Muscle of arm (tissue), 14 donors: ENCODE data around the gene MRPL43. TPM values are rescaled to one million over a fixed set of nuclear protein-coding genes. Genes with fewer than 3 reads are reported as not detected.
A peak's percentile ranks its signal among the peaks of the same experiment; 100 is the strongest.
"Not testable (repeated sequence)": the region's sequence is repeated elsewhere in the genome, so short reads cannot be mapped to it uniquely, and the experiment has no call there.

Experiments
- DNase-seq: peaks from one replicate; pipeline ENCODE4 v3.0.0-alpha.2; 2013
- long read RNA-seq, 11 donors: transcript quantifications; one replicate each; lab custom pipeline, GENCODE V29; 2026
- polyA plus RNA-seq, 12 donors: library from polyadenylated mRNA; unstranded; fragments of 120-200 nt; gene quantifications; one replicate each; pipeline ENCODE4 v1.2.1, GENCODE V29; 2013; ENCODE audit not compliant: insufficient read length in 12 of 12

The MRPL43 gene
- 10 to 100 TPM in 11 of 12 donors, not detected in 1; 51.2 to 82.6 (median 60.8) TPM for polyA plus RNA-seq
- long read RNA-seq, donor 1, transcript MRPL43-213 (2 exons, 897 nt): minor isoform, 9 of 116 reads
- long read RNA-seq, donor 1, transcript MRPL43-201 (5 exons, 747 nt): minor isoform, 9 of 116 reads
- long read RNA-seq, donor 1, transcript MRPL43-203 (3 exons, 1,010 nt): major isoform, 48 of 116 reads
- long read RNA-seq, donor 1, transcript MRPL43-205 (4 exons, 798 nt): minor isoform, 8 of 116 reads
- long read RNA-seq, donor 1, partial matches to known transcripts: 20 of 116 reads
- long read RNA-seq, donor 1, other reads (novel, unspliced or antisense): 13 of 116 reads
- long read RNA-seq, donor 2, transcript MRPL43-203 (3 exons, 1,010 nt): major isoform, 36 of 45 reads
- long read RNA-seq, donor 2, partial matches to known transcripts: 0 of 45 reads
- long read RNA-seq, donor 2, other reads (novel, unspliced or antisense): 0 of 45 reads
- long read RNA-seq, donor 3, transcript MRPL43-203 (3 exons, 1,010 nt): major isoform, 17 of 28 reads
- long read RNA-seq, donor 3, partial matches to known transcripts: 0 of 28 reads
- long read RNA-seq, donor 3, other reads (novel, unspliced or antisense): 0 of 28 reads
- long read RNA-seq, donor 4, transcript MRPL43-203 (3 exons, 1,010 nt): major isoform, 9 of 24 reads
- long read RNA-seq, donor 4, transcript MRPL43-201 (5 exons, 747 nt): minor isoform, 8 of 24 reads
- long read RNA-seq, donor 4, partial matches to known transcripts: 0 of 24 reads
- long read RNA-seq, donor 4, other reads (novel, unspliced or antisense): 0 of 24 reads
- long read RNA-seq, donor 5: 0 reads
- long read RNA-seq, donor 6, transcript MRPL43-203 (3 exons, 1,010 nt): major isoform, 17 of 17 reads
- long read RNA-seq, donor 6, partial matches to known transcripts: 0 of 17 reads
- long read RNA-seq, donor 6, other reads (novel, unspliced or antisense): 0 of 17 reads
- long read RNA-seq, donor 7, transcript MRPL43-203 (3 exons, 1,010 nt): minor isoform, 8 of 27 reads
- long read RNA-seq, donor 7, transcript MRPL43-201 (5 exons, 747 nt): major isoform, 10 of 27 reads
- long read RNA-seq, donor 7, partial matches to known transcripts: 0 of 27 reads
- long read RNA-seq, donor 7, other reads (novel, unspliced or antisense): 0 of 27 reads
- long read RNA-seq, donor 8, transcript MRPL43-203 (3 exons, 1,010 nt): minor isoform, 15 of 54 reads
- long read RNA-seq, donor 8, transcript MRPL43-201 (5 exons, 747 nt): major isoform, 22 of 54 reads
- long read RNA-seq, donor 8, transcript MRPL43-204 (6 exons, 894 nt): minor isoform, 7 of 54 reads
- long read RNA-seq, donor 8, partial matches to known transcripts: 0 of 54 reads
- long read RNA-seq, donor 8, other reads (novel, unspliced or antisense): 0 of 54 reads
- long read RNA-seq, donor 9, transcript MRPL43-203 (3 exons, 1,010 nt): major isoform, 20 of 38 reads
- long read RNA-seq, donor 9, partial matches to known transcripts: 12 of 38 reads
- long read RNA-seq, donor 9, other reads (novel, unspliced or antisense): 0 of 38 reads
- long read RNA-seq, donor 10, transcript MRPL43-213 (2 exons, 897 nt): minor isoform, 5 of 52 reads
- long read RNA-seq, donor 10, transcript MRPL43-203 (3 exons, 1,010 nt): major isoform, 27 of 52 reads
- long read RNA-seq, donor 10, transcript MRPL43-201 (5 exons, 747 nt): minor isoform, 16 of 52 reads
- long read RNA-seq, donor 10, partial matches to known transcripts: 0 of 52 reads
- long read RNA-seq, donor 10, other reads (novel, unspliced or antisense): 0 of 52 reads
- long read RNA-seq, donor 11, transcript MRPL43-204 (6 exons, 894 nt): minor isoform, 8 of 53 reads
- long read RNA-seq, donor 11, transcript MRPL43-203 (3 exons, 1,010 nt): major isoform, 23 of 53 reads
- long read RNA-seq, donor 11, transcript MRPL43-201 (5 exons, 747 nt): minor isoform, 15 of 53 reads
- long read RNA-seq, donor 11, partial matches to known transcripts: 0 of 53 reads
- long read RNA-seq, donor 11, other reads (novel, unspliced or antisense): 0 of 53 reads

GRCh38 chr10:100986952-100987684 is at the start of gene MRPL43, which contains the start of gene TWNK:
Gene MRPL43 (minus strand): TSS chr10:100987497. CDS start chr10:100987443, 54 bp downstream.
Gene TWNK (plus strand): TSS chr10:100987543. CDS start chr10:100988211, 668 bp downstream.
- peak; percentile 88 for DNase-seq

DNA sequence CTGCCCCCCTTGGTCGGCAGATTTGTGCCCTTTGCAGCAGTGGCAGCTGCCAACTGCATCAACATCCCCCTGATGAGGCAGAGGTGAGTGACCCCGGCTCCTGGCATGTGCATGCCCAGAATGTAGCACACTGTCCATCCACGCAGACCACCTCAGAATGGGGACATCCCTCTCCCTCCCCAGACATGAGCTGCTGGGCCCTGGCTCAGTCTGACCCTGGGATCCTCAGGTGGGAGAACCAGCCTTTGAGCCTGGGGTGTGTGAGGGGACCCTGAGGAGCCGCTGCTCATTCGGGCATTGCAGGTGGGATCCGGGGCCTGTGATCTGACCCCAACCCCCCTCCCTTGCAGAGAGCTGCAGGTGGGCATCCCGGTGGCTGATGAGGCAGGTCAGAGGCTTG is 49.4 kb upstream of the MRPL43 start:
- DNase-seq: no peak

DNA sequence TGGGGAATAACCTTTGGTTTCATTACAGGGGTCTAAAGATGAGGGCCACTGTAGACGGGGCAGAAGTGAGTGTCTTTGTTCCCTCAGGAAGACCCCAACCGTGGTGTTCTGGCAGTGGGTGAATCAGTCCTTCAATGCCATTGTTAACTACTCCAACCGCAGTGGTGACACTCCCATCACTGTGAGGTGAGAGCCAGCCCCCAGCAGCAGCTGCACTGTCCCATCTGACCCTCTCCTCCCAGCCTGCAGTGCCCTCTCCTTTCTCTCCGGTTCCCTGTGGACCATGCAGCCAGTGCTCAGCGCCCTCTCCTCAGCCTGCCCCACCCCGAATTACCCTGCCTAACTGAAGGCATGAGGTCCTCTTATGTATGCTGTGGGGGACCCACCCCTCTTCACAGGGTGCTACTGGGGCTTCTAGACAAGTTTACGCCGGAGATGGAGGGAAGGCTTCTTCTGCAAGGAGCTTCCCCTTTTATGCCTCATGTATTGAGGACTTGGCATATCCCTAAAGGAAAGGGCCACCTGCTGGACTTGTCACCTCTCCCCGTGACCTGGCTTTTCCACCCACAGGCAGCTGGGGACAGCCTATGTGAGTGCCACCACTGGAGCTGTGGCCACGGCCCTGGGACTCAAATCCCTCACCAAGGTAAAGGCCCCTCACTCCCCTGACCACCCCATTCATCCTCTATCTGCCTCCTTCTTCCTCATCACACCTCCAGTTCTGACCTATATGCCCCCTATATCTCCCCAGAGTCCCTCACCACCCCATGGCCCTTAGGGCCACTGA is 48.8 kb upstream of the MRPL43 start:
- no peak for DNase-seq

DNA sequence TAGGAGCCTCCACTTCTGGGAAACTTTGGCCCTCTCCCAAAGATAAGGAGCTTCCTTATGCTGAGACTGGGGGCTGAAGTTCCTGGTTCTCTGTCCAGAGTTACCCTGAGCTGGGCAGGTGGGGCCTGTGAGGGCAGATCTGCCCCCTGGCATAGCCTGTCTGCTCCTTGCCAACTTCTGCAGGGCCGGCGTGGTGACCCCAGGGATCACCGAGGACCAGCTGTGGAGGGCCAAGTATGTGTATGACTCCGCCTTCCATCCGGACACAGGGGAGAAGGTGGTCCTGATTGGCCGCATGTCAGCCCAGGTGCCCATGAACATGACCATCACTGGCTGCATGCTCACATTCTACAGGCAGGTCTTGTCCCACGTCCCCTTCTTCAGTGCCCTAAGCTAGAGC is 48.0 kb upstream of the MRPL43 start:
- no peak for DNase-seq

DNA sequence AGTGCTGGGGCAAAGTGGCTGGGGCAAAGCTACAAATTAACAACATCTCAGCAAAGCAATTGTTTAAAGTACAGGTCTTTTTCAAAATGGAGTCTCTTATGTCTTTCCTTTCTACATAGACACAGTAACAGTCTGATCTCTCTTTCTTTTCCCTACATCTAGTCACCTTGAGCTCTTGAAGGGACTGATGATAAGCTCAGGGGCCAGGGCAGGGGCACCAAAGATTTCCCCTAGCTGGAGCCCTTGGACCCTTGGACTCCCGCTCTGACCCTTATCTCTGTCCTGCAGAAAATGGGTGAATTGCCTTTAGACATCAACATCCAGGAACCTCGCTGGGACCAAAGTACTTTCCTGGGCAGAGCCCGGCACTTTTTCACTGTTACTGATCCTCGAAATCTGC is 47.1 kb upstream of the MRPL43 start:
- not testable (repeated sequence) for DNase-seq

DNA sequence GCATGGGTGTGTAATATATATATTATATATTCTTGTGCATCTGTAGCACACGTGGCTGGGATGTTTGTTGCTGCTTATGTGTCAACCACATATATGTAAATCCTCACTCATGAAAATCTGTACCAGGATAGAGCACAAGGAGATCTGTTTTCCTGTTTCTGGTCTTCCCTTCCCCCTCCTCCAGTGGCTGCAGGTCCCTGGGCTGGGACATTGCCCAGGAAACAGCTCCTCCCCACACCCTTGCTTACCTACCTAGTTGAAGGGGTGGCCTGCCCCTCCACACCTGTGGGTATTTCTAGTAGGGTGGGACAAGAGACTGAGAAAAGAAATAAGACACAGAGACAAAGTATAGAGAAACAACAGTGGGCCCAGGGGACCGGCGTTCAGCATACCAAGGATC is 46.0 kb upstream of the MRPL43 start:
- no peak for DNase-seq

GRCh38 chr10:101032637-101033224 is 45.4 kb upstream of the MRPL43 start:
- DNase-seq: peak; percentile 77

GRCh38 chr10:101031796-101032636 is 44.7 kb upstream of the MRPL43 start:
- peak; percentile 87 for DNase-seq

DNA sequence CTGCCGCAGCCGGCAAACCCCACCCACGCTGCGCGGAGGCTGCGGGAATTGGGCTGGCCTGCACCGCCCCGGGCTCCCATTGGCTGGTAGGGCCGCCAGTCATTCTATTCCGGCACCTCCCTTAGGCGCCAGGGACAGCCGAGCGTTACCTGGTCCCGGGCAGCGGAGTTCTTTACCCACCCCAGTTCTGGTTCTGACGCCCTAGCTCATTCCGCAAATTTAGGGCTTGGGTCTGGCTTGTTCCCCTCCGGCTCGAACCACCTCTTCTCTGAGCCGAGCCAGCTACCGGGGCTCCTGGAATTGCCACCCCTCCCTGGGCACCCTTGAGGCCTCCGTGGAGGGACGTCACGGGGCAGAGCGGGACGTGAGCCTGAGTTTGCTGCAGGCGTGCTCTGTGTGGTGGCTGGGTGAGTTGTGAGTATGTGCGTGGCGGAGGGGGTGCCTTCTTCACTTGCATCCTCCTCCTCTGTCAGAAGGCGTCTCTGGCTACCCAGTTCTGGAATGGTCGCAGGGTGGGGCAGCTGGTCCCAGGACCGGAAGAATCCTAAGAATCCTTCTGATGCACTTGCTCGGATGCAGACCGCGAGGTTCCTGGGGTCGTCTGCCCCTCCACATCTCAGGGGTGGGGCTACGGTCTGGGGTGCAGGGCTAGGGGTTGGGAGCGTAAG is 44.0 kb upstream of the MRPL43 start, which contains the start of the genes PDZD7 and SFXN3:
PDZD7 (minus strand) TSS at position 2 of the 668 bp plus-strand sequence. CDS start 910 bp downstream, outside the sequence.
SFXN3 (plus strand) TSS at position 107 of the 668 bp plus-strand sequence. CDS start 3,461 bp downstream, outside the sequence.
- DNase-seq: peak; percentile 88

DNA sequence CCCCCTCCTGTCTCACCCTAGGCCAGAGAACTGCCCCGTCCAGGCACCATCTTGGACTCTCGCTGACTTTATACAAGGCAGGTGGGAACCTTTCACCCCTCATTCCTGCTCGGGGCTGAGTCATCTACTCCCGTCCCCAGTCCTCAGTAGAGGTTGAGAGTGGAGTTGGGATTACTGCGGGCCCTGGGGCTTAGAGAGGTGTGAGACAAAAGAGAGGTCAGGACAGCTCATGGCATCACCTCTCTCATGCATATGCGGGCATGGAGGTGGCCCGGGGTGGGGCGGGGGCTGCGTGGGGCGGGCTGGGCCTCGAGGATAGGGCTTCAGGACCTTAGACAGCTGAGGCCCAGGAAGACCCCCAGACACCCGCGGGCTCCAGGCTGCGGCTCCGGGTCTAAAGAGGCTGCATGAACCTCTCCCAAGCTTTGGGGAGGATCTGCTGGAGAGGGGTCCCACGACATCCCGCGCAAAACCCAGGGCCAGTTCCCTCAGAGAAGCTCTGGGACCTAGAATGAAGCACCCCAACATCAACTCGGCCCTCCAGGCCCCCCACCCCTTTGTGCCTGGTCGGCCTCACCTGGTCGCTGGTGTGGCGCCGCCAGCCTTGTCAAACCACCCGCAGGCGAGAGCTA is 43.3 kb upstream of the MRPL43 start:
- DNase-seq: no peak

DNA sequence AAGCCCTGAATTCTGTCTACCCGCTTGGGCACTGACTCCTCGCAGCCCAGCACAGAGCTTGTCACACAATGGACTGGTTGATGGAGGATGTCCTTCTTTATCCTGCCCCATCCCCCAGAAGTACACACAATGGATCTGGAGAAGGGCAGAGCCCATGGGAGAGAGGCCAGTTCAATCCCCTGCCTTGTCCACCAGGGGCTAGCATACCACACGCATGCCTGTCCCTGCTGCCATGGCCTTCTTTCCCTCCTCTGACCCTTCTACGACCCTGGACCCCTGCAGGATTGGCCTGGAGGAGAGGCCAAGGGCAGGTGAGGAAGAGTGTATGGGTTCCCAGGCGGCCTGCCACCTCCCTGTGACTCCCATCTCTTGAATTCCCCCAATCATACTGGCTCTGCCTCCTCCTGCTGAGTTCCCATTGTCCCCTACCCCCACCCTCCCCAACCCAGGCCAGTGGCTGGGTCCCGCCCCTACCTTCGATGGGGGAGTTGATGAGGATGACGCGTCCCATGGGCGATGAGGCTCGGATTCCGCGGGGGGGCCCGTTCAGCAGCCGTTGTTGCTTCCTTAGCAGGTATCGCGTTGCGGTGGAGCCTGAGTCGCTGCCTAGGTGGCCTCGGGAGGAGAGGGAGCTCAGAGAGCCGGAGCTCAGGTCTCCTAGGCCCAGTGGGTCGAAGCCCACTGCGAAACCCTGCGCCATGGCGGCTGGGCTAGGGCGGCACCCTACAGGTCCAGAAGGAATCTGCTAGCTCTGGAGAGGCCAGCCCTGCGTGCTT is 42.4 kb upstream of the MRPL43 start:
- no peak for DNase-seq

DNA sequence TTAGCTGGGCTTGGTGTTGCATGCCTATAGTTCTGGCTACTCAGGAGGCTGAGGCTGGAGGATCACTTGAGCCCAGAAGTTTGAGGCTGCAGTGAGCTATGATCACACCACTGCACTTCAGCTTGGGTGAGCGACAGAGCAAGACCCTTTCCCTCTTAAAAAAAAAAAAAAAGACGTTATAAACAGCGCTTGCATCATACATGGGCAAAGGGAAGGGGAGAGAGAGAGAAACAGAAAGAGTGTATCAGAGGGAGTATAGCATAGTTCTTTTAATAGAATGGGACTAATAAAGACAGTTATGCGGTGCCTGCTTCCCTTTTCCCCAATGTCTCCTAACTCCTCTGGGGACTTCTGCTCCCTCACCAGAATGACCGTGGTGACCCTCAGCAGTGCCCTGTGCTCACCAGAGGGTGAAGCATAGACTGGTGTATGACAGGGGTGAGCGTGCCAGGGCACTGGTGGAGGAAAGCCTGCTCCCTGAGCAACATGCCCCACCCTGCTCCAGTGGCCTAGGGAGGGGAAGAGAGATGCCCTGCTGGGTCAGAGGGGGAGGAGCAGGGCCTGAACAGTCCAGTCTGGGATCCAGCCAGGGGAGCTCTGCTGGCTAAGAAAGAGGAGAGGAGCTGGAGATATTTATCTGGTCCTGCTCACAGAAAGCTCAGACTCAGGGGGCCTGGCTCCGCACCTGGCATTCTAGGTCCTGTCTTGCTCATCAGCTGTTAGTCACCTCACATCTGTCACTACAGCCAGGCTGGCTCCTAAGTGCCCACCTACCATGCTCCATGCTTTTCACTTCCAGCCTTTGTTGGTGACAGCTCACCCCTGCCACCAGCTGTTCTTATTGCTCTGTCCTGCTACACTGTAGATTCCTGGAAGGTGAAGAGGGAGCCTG is 41.4 kb upstream of the MRPL43 start:
- DNase-seq: no peak

GRCh38 chr10:101027106-101027720 is 39.9 kb upstream of the MRPL43 start:
- DNase-seq: no peak
